Measurements from ENCODE around the gene KANK4. TPM values are rescaled to one million over a fixed set of nuclear protein-coding genes. Genes with fewer than 3 reads are reported as not detected.

Gene KANK4
- polyA plus RNA-seq, 2 of the 4 experiments (the other 2 are of a cell fraction): 0.66 to 0.81 TPM

GRCh38 chr1:62230718-62231117 lies 88.5 kb downstream of the KANK4 start:
- FAIRE-seq (no peak), ATAC-seq (peak; percentile 79 to 95), DNase-seq (ENCODE audit: low read depth in 1 of 2, low spot score in 1 of 2) (peak; percentile 30 to 62)
- peaks cover 25% of the 10 kb centered on the region for H3K4me1 ChIP-seq
- H3K4me2 ChIP-seq: 0 out of 3 replicates have a peak overlapping the region, but pooled peaks have one; percentile 33
- WGBS (ENCODE audit: missing lambda C conversion rate): 29% methylated on average over 5 of the region's 5 CpGs
- CTCF ChIA-PET: interaction anchor here (2.2 kb wide), 1 partner anchor 55 kb away, joined by 8 read pairs; no protein-coding TSS in a partner anchor
- no peaks in the 10 kb centered on the region for H3K9me3 ChIP-seq
- POLR2A ChIA-PET: no interaction called here
- no peak overlapping the region for H3K4me3 ChIP-seq
- H3K27ac ChIP-seq: peak overlapping the region in 1 of 2 experiments; percentile 47; a peak in 2 of 6 replicates
- TF ChIP-seq GATA3 (IDR thresholded peaks at IDR 0.05; ENCODE audit: borderline replicate concordance): peak; percentile 32; the same call in 1 of the 2 replicates
- TF ChIP-seq MAZ (IDR thresholded peaks at IDR 0.05; ENCODE audit: borderline replicate concordance, low read depth, low read length): no peak
- no peak for TF ChIP-seq FOXS1 (CRISPR knock-in tag; IDR thresholded peaks at IDR 0.05)
- TF ChIP-seq FOSL2 (IDR thresholded peaks at IDR 0.05): no peak
- TF ChIP-seq FOSL2 (CRISPR knock-in tag; IDR thresholded peaks at IDR 0.05): peak; percentile 21; the same call in 1 of the 2 replicates
- no peak for TF ChIP-seq ZC3H11A (IDR thresholded peaks at IDR 0.05)

GRCh38 chr1:62229932-62230331 lies 89.3 kb downstream of the KANK4 start:
- H3K27ac ChIP-seq: peak overlapping the region in 1 of 2 experiments; percentile 53; a peak in 3 of 6 replicates
- no peaks in the 10 kb centered on the region for H3K9me3 ChIP-seq
- CTCF ChIA-PET: interaction anchor here (0.9 to 2.2 kb wide), 2 partner anchors 9 to 55 kb away, joined by 3 to 8 read pairs; no protein-coding TSS in a partner anchor
- FAIRE-seq (no peak), DNase-seq (ENCODE audit: low read depth in 1 of 2, low spot score in 1 of 2) (no peak), ATAC-seq (peak in 1 of 2 experiments; percentile 37; a peak in 2 of 6 replicates)
- 0 out of 3 replicates have a peak overlapping the region, but pooled peaks have one; percentile 1 for H3K4me2 ChIP-seq
- H3K4me1 ChIP-seq: peaks cover 25% of the 10 kb centered on the region
- TF ChIP-seq JUNB (IDR thresholded peaks at IDR 0.05) (no peak), CBX8 (IDR thresholded peaks at IDR 0.05) (no peak), NR3C1 (IDR thresholded peaks at IDR 0.05) (no peak), ZSCAN20 (CRISPR knock-in tag; IDR thresholded peaks at IDR 0.05) (no peak), RFX5 (IDR thresholded peaks at IDR 0.05) (no peak), NPAS2 (CRISPR knock-in tag; IDR thresholded peaks at IDR 0.05; ENCODE audit: borderline replicate concordance) (no peak), CBX2 (IDR thresholded peaks at IDR 0.05; ENCODE audit: borderline replicate concordance, low read depth) (no peak), RAD21 (conservative IDR thresholded peaks at IDR 0.05 in 1 of 2, IDR thresholded peaks at IDR 0.05 in 1 of 2) (no peak), RNF2 (IDR thresholded peaks at IDR 0.05; ENCODE audit: borderline replicate concordance, low read depth) (no peak), KDM5A (IDR thresholded peaks at IDR 0.05) (no peak), RCOR1 (IDR thresholded peaks at IDR 0.05; ENCODE audit: low read depth, low read length) (no peak), HOXB13 (CRISPR knock-in tag; IDR thresholded peaks at IDR 0.05; ENCODE audit: low read depth) (no peak), USF2 (IDR thresholded peaks at IDR 0.05) (no peak), RARB (CRISPR knock-in tag; IDR thresholded peaks at IDR 0.05) (no peak)
- TF ChIP-seq, protein P1, sequence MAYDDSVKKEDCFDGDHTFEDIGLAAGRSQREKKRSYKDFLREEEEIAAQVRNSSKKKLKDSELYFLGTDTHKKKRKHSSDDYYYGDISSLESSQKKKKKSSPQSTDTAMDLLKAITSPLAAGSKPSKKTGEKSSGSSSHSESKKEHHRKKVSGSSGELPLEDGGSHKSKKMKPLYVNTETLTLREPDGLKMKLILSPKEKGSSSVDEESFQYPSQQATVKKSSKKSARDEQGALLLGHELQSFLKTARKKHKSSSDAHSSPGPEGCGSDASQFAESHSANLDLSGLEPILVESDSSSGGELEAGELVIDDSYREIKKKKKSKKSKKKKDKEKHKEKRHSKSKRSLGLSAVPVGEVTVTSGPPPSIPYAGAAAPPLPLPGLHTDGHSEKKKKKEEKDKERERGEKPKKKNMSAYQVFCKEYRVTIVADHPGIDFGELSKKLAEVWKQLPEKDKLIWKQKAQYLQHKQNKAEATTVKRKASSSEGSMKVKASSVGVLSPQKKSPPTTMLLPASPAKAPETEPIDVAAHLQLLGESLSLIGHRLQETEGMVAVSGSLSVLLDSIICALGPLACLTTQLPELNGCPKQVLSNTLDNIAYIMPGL (CRISPR knock-in tag; IDR thresholded peaks at IDR 0.05; ENCODE audit: borderline replicate concordance): no peak
- TF ChIP-seq, protein P2, sequence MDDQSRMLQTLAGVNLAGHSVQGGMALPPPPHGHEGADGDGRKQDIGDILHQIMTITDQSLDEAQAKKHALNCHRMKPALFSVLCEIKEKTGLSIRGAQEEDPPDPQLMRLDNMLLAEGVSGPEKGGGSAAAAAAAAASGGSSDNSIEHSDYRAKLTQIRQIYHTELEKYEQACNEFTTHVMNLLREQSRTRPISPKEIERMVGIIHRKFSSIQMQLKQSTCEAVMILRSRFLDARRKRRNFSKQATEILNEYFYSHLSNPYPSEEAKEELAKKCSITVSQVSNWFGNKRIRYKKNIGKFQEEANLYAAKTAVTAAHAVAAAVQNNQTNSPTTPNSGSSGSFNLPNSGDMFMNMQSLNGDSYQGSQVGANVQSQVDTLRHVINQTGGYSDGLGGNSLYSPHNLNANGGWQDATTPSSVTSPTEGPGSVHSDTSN (IDR thresholded peaks at IDR 0.05): no peak
- H3K4me3 ChIP-seq: no peak overlapping the region
- 53% methylated on average over 2 of the region's 2 CpGs for WGBS (ENCODE audit: missing lambda C conversion rate)
- POLR2A ChIA-PET: no interaction called here

Measured in A549 (cell line).